Measurements from ENCODE around the gene ZNF697.

GRCh38 chr1:119573886-119574285 lies 74.2 kb downstream of the ZNF697 start:
- TF ChIP-seq, protein P1, sequence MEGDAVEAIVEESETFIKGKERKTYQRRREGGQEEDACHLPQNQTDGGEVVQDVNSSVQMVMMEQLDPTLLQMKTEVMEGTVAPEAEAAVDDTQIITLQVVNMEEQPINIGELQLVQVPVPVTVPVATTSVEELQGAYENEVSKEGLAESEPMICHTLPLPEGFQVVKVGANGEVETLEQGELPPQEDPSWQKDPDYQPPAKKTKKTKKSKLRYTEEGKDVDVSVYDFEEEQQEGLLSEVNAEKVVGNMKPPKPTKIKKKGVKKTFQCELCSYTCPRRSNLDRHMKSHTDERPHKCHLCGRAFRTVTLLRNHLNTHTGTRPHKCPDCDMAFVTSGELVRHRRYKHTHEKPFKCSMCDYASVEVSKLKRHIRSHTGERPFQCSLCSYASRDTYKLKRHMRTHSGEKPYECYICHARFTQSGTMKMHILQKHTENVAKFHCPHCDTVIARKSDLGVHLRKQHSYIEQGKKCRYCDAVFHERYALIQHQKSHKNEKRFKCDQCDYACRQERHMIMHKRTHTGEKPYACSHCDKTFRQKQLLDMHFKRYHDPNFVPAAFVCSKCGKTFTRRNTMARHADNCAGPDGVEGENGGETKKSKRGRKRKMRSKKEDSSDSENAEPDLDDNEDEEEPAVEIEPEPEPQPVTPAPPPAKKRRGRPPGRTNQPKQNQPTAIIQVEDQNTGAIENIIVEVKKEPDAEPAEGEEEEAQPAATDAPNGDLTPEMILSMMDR (IDR thresholded peaks at IDR 0.05): no peak
- no peak for TF ChIP-seq EZH2phosphoT487 (IDR thresholded peaks at IDR 0.05)
- TF ChIP-seq EZH2 (IDR thresholded peaks at IDR 0.05): no peak

All from neural progenitor cell (in vitro differentiated cells).